ENCODE measurements around the gene TBC1D2B.
"Not testable (repeated sequence)": the region's sequence is repeated elsewhere in the genome, so short reads cannot be mapped to it uniquely, and the experiment has no call there.

TBC1D2B gene

GRCh38 chr15:77988347-77989295, 88.9 kb downstream of the TBC1D2B start:
- no peak for DNase-seq (ENCODE audit: low read depth)

- not testable (repeated sequence) for DNase-seq (ENCODE audit: low read depth)
These were observed 89.8 kb downstream of the TBC1D2B start for GRCh38 chr15:77987765-77988136.

GRCh38 chr15:77986891-77987764, 90.4 kb downstream of the TBC1D2B start:
- no peak for DNase-seq (ENCODE audit: low read depth)

- no peak for DNase-seq (ENCODE audit: low read depth)
These were observed 91.5 kb downstream of the TBC1D2B start for GRCh38 chr15:77985931-77986480.

GRCh38 chr15:77985031-77985930, 92.2 kb downstream of the TBC1D2B start:
- DNase-seq (ENCODE audit: low read depth): no peak

GRCh38 chr15:77984446-77984861, 93.1 kb downstream of the TBC1D2B start:
- no peak for DNase-seq (ENCODE audit: low read depth)

- no peak for DNase-seq (ENCODE audit: low read depth)
These were observed 93.6 kb downstream of the TBC1D2B start for GRCh38 chr15:77983708-77984445.

- no peak for DNase-seq (ENCODE audit: low read depth)
These were observed 94.3 kb downstream of the TBC1D2B start for GRCh38 chr15:77983091-77983707.

- DNase-seq (ENCODE audit: low read depth): no peak
These were observed 95.4 kb downstream of the TBC1D2B start for GRCh38 chr15:77982127-77982490.

GRCh38 chr15:77981281-77982126, 96.0 kb downstream of the TBC1D2B start:
- no peak for DNase-seq (ENCODE audit: low read depth)

GRCh38 chr15:77980674-77981073, 96.8 kb downstream of the TBC1D2B start:
- DNase-seq (ENCODE audit: low read depth): not testable (repeated sequence)

- no peak for DNase-seq (ENCODE audit: low read depth)
These were observed 97.4 kb downstream of the TBC1D2B start for GRCh38 chr15:77980098-77980497.

GRCh38 chr15:77979157-77979556, 98.4 kb downstream of the TBC1D2B start:
- not testable (repeated sequence) for DNase-seq (ENCODE audit: low read depth)

- DNase-seq (ENCODE audit: low read depth): not testable (repeated sequence)
These were observed 98.8 kb downstream of the TBC1D2B start for GRCh38 chr15:77978759-77979145.

- not testable (repeated sequence) for DNase-seq (ENCODE audit: low read depth)
These were observed 99.4 kb downstream of the TBC1D2B start for GRCh38 chr15:77977903-77978758.

GRCh38 chr15:77976760-77977525, 100.6 kb downstream of the TBC1D2B start:
- not testable (repeated sequence) for DNase-seq (ENCODE audit: low read depth)

GRCh38 chr15:77976095-77976450, 101.4 kb downstream of the TBC1D2B start:
- DNase-seq (ENCODE audit: low read depth): not testable (repeated sequence)
